GM12891 (cell line): Measurements from ENCODE around the gene ERICH4.

Experiments used
- PAX5 ChIP-seq: IDR thresholded peaks from 2 replicates; pipeline ENCODE4 v1.6.1; 2011; ENCODE audit warnings: low read length, moderate library complexity, mild to moderate bottlenecking; ENCODE audit not compliant: insufficient read depth, severe bottlenecking
- POLR2A ChIP-seq: IDR thresholded peaks from 2 replicates; pipeline ENCODE4 v1.6.1; 2011; ENCODE audit warnings: low read depth, low read length, control low read depth
- POLR2AphosphoS5 ChIP-seq: IDR thresholded peaks from 2 replicates; pipeline ENCODE4 v1.6.1; 2011; ENCODE audit warnings: low read depth, low read length, control low read depth
- POU2F2 ChIP-seq: IDR thresholded peaks from 2 replicates; pipeline ENCODE4 v1.6.1; 2011; ENCODE audit warnings: low read depth, mild to moderate bottlenecking, control low read depth, low read length, moderate library complexity
- SPI1 ChIP-seq: IDR thresholded peaks from 2 replicates; pipeline ENCODE4 v1.6.1; 2011; ENCODE audit warnings: low read depth, low read length, control low read depth
- TAF1 ChIP-seq: IDR thresholded peaks from 2 replicates; pipeline ENCODE4 v1.6.1; 2011; ENCODE audit warnings: low read depth, low read length, control low read depth

- TF ChIP-seq SPI1 (no peak), POLR2A (no peak), TAF1 (no peak), POLR2AphosphoS5 (no peak), POU2F2 (no peak), PAX5 (no peak)
Observed at GRCh38 chr19:41445575-41445974, 2.6 kb downstream of the ERICH4 start.
